Stimulated activated CD8-positive, alpha-beta memory T cell treated with anti-CD3 and anti-CD28 coated beads, Interleukin-7, amount 100 ng/mL, for 48 hours (primary cell): Measurements from ENCODE around the gene DPH1.
A peak's percentile ranks its signal among the peaks of the same experiment; 100 is the strongest.
"Not testable (repeated sequence)": the region's sequence is repeated elsewhere in the genome, so short reads cannot be mapped to it uniquely, and the experiment has no call there.

Experiments
- DNase-seq, 2 donors: peaks; one replicate each; pipeline ENCODE4 v3.0.0-alpha.2; 2020; ENCODE audit warnings: low read depth in 1 of 2; ENCODE audit errors: extremely low read depth in 1 of 2

Gene DPH1

DNA sequence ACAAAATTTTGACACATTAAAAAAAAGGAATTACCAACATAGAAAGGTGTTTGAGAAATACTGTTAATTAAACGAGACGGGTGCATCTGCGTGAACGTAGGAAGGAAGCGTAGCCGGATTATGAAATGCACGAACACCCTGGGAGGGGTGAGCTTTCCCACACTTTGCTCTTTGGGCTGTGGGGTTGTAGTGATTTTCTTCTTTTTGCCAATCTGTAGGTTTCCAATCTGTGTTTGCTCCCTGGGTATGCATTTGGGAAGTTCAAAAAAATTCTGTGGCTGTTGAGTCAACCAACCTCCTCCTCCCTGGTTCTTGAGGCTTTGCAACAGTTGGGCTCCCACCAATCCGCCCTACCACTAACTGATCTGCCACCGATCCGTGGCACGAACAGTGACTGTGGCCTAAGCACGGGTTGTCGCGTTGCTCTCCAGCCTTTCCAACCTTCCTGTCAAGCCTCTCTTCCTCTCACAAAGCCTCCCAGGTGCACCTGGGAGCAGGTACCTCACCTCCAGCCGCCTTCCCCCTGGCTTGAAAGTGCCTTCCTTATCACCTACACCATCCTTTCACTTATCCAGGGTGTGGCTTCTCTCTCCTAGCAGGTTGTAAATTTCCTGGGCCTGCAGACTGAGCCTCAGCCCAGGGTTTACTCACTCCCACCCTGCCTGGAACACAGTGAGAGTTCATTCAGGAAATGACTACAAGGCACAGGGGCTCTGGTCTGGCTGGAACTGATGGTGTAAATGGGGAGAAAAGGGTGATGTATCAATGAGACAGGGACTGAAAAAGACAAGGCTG lies 21.4 kb upstream of the DPH1 start:
- DNase-seq, result no peak

DNA sequence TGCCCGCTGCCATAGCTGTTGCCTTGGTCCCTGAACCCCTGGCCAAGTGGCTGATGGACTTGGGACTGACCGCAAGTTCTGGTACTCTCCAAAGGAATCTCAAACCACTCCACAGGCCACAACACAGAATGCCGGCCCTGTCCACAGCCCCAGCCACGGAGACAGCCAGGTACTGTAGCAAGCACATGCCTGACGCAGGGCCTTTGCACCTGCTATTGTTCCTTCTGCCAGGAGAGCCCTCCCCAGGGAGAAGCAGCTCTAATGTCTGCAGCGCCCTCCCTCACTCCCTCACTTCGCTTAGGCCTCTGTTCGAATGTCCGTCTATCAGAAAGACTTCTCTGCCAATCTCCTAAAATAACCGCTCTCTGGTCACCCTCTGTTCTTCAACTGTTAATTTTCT lies 20.2 kb upstream of the DPH1 start:
- no peak for DNase-seq

DNA sequence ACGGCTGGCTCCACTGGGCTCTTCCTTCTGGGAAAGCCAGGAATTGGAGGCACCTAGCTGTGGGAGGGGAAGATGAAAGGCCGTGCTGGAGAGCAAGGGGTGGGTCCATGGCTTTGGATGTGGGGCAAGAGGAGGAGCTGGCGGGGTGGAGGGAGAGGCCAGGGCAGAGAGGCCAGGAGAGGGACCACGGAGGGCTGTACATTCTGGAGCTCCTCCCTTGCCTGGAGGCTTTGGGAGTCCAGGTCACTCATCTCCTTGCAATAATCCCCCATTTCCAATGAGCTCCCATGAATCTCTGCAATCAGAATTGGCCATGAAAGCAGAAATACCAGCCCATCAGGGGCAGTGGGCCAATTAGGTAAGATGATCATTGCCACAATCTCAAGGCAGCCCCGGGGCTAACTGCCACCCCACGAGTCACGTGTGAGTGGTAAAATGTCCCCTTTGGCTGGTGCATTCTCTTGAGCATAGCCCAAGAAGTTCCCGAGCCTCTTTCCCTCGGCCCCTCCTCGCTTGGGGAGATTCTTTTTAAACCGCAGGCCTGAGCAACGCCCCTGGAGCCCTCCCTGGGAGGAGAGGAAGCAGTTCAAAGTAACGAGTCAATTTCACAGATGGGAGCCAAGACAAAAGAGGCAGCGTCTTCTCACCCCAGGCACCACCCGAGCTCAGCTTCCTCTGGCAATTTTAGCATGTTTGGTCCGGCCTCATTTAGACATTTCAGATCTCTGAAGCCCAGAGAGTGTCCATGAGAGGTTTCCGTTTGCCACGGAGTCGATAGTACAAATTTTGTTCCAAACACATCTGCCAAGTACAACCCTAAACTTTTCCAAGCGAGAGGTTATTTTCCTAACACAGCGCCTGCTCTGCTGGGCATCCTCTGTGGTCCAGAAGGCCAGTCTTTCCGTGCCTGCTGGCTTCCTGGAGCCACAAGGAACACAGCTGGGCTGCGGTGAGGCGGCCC lies 18.3 kb upstream of the DPH1 start:
- no peak for DNase-seq

DNA sequence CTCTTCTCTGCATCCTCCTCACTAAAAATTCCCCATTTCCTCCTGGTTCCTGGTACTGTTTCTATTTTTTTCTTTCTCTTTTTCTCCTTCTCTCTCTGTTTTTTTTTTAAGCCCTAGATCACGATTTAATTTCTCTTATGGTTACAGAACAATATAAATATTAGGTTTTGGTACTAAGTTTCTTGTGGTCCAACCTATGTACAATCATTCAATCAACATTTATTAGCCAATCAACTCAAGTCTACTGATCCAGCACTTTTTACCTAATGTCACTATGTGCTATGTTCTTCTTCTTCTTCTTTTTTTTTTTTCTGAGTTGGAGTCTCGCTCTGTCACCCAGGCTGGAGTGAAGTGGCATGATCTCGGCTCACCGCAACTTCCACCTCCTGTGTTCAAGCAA lies 17.5 kb upstream of the DPH1 start:
- DNase-seq, result no peak

DNA sequence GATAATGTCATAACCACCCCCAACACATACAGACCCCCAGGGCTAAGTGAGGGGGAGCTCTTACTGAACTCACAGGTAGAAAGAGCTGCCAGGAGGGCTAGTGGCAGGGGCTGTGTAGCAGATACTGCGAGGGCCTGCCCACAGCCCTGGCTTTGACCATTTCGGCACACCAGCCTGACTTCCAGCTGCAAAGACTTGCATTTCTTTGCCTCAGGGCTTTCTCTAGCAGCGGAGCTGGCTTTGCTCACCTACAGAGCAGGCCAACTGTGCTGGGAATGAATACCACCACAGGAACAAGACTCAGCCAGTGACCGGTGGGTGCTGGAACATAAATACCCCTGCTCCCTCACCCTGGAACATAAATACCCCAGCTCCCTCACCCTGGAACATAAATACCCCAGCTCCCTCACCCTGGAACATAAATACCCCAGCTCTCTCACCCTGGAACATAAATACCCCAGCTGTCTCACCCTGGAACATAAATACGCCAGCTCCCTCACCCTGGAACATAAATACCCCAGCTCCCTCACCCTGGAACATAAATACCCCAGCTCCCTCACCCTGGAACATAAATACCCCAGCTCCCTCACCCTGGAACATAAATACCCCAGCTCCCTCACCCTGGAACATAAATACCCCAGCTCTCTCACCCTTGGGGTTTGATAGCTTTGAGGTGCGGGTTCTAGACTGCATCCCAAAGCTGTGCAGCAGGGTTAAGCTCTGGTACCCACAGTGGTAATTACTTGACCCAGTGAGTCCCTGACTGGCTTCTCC lies 16.5 kb upstream of the DPH1 start:
- DNase-seq, result not testable (repeated sequence)

DNA sequence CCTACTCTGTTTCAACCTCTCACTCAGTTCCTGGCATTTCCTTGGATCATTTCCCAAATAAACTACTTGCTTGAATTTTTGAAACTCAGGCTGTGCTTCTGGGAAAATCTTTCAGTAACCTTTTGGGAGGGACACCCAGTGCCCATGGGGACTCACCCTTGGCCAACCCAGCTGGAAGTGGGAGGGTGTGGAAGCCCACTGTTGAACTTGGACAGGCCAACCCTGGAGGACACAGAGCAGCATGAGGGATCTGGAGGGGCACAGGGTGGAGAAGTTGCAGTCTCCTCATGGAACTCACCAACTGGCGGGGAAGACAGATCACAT lies 16.0 kb upstream of the DPH1 start:
- DNase-seq, result no peak

DNA sequence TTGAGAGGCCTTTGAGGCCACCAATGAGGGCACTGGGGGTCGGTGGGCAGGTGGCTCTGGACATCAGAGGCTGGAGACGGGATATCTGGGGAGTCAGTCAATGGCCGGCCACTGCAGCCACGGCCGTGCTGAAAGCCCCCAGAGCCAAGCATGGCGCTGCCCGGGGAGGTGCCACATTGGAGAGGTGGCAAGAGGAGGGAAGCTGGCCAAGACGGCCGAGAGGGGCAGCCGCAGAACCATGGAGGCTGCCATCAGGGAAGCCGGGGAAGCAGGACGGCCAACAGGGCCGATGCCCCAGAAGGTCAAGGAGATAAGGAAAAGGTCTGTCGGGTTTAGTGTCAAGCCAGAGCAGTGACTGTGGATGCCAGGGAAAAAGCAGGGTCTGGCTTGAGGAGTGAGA lies 14.6 kb upstream of the DPH1 start:
- DNase-seq, result no peak

DNA sequence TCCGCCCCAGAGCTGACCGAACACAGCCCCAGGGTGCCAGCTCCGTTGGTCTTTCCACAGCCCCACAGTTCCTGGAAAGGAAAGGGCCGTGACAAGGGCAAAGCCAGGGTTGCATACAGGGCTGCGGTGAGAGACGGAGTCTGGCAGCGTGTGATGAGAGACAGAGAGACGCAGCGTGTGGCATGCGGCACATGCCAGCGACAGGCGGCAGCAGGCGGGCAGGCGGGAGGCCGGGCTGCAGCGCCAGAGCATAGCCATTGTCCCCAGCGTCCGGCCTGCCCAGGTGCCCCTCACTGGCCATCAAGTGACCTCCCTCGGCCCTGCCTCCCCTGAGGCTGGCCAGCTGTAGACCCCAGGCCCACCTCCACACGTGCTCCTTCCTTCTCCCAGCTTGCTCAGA lies 13.5 kb upstream of the DPH1 start:
- no peak for DNase-seq

DNA sequence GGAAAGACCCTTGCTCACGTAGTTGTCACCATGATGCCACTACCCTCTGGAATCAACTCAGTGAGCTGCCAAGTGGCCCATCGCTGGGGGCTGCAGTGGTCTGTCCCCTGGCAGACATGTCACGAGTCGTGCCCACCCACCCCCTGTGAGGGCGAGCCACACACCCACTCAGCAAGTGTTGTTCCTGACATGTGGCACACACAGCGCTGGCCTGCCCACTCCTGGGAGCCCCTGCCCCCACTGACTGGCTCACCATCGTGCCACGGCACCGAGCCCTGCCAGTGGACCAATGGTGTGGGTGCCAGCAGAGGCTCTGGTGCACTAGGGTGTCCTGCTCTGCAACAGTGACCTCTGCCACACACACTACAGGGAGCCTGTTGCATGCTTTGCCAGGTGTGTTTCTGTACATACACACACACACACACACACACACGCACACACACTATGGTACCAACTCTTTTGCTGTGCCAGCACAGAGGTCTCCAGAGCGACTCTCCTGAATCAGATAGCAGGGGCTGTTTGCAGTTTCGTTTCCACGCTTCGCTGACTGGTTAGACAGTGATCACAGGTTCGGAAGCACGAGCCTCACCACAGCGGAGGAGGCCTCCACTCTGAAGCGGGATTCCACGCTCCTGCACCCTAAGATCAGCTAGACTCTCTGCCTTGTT lies 12.5 kb upstream of the DPH1 start:
- DNase-seq, result no peak

DNA sequence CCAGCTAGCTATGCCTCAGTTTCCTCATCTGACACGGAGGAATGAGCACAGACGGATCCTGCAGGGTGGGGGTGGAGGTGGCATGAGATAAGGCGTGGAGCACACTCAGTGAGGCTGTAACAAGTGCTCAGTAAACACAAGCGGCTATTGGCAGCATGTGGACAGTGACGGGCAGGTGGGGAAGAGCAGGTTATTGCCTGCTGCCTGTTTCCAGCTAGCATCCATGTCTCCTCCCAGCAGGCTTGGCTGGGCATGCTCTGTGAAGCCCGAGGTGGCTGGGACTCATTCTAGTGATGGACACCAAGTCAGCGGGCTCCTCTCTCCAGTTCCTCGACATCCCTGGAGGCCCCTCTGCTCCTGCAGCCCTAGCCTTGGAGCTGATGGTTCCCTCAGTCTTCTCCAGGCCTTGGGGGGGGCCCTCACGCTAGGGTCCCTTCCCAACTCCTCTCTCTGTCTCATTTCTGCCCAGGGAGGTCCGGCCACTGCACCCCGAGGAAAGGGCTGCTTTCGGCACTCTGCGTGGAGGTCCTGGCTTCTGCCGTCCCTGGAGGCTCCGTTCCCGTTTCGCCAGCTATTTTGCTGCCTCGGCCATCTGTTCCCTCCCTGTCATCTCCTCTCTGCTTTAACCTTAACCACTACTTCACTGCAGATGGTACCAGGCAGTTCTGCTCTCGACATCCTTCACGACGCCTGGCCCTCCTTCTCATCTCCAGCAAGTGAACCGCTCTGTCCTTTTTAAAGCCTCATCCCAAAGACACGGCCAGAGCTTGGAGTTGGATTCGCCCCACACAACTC lies 11.0 kb upstream of the DPH1 start:
- no peak for DNase-seq

DNA sequence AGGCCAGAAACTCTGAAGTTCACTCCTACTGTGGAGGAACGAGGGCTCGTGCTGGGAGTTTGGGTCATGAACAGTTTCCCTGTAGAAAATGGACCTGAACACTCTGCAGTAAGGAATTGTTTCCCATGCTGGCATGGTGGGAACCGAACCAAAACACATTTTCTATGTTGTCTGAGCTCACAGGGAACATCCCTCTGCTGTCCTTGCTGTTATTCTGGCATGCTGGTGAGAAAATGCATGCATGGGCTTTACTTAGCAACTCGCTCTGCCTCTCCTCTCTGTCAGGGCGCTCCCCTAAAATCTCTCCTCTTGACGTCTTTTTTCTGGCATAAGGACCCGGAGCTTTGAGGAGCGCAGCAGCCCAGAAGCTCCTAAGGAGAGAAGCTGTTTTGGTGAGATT lies 10.2 kb upstream of the DPH1 start:
- DNase-seq, result no peak

DNA sequence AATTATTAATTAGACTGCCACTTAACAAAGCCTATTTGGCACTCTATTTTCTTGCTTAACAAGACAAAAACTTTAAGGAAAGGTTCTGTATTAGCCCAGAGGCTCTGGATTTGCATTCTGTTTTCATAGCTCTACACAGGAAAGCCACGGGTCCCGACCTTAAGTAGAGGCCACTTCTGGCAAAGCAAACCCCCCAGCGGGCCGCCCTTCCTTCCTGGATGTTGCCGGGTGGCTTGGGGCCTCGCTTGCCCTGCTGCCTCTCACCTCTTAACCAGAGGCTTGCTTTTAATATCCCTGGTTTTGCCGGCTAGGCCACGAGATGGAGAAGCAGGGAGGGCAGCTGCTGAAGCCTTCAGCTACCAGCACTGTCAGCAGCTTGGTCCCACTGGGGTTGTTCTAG lies 9.2 kb upstream of the DPH1 start:
- DNase-seq, result no peak

DNA sequence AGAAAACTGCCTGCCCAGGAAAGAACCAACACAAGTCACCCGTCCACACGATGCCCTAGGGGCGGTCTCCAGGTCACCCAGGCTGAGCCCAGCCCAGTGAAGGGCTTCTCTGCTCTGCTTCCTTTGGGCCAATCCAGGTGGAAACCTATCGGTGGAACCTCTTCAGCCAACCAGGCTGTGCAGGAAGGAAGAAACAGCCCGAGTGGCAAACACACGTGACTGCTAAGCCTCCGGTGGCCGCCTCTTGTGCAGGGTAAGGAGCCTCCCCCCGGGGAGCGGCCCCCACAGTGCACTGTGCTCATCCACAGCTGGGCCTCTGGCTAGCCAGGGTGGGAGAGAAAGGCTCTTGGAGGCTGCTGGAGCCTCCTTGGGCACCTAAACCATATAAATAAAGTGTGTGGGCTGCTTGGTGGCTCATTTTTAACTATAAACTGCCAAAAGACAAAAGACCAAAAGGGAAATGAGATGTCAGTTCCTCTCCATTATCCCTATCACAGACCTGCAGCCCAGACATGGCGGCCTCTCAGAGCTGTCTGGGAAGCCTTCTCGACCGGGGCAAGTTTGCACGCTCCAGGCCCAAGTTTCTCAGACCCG lies 7.2 kb upstream of the DPH1 start:
- DNase-seq, result no peak

DNA sequence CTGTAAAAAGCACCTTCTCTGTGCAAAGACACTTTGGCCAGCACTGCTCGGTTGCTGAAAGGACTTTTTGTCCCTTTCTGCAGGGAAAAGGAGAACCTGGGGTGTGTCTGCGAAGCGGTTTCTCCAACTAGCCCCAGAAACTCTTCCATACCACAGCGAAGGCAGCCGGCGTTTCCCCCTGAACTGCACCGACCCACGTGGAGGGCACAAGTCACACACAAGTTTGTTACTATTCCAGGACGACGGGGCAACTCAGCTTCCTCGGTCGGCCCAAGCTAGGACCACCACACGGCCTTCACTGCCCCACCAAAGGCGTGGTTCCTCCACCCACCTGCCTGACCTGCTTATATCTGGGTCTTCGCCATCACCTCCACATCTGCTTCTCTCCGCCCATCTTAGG lies 6.7 kb upstream of the DPH1 start:
- no peak for DNase-seq

DNA sequence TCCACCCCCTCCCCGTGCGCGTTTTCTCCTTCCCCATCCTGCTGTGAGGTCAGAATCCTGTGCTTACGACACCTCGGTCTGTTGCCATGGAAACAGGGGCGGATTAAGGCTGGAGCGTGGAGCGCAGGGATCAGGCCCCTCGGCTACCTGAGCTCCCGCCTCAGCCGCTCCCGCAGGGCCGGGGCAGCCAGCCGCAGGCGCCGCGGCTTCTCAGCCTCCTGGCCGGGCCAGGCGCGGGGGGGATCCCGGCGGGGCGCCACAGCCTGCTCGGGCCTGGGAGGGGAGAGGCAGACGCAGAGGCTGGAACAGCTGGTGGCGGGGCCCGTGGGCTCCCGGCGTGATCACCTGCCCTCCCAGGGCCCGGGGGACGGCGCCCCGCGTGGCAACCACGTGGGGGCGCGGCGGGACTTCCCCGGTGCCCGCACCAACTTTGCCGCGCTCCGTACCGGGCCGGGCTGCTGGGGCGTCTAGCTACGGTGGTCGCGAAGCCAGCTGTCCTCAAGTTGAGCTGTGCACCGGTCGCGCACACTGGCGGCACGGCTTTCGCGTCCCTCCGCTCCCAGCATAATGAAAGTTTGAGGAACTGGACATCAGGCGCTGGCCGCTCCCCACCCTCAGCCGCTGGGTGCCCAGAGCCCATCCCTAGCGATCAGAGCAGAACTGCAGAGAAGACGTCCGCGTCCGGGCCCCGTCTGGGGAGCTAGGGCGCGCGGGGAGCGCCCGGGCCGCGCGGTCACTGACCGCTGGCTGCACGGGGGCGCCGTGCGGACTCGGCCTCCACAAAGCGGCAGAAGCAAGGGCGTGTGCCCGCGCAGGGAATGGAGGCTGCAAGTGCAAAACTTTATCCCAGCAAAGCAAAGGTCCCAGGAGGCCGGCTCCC lies 6.0 kb upstream of the DPH1 start:
- DNase-seq, result no peak

DNA sequence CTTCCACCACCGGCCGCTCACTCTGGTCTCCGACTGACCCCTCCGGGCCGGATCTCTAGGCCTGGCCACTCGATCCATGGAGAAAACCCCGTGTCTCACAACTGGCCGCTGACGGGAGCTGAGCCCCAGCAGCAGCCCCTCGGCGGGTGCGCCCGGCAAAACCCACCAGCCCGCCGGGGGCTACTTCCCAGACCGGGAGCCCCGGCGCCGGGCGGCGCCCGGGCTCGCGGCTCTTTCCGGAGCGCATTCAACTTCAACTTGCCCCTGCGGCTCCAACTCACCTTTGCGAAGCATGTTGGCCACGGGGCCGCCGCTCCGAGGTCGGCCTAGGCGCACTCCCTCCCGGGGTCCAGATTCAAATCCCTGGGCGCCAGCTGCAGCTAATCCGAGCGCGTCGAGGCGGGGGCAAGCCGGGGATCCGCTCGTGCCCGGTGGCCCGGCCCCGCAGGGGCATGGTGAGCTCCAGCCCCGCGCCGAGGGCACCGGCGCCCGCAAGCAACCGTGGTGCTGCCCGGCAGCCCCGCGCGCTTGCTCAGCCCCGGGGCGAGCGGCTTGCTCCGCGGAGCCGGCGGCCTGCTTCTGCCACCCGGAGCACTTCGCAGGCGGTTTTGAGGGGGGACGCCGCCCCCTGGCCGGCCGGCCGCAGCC lies 5.3 kb upstream of the DPH1 start:
- DNase-seq, result no peak

DNA sequence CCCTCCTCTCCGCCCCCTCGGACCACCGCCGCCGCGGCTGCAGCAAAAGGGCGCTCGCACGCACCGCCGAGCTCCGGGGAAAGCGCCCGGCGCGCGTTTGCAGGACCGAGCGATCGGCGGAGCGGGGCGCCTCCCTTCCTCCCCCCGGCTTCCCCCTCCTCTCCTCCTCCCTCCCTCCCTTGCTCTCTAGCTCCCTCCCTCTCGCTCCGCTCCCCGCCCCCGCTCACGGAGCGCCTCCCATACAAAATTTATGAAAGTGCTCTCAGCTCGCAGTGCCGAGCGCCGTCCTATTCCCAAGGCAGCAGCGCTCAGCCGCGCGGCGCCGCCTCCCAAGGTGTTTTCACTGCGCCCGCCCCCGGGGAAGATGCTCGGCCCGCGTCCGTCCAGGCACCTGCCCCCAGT lies 4.7 kb upstream of the DPH1 start, which contains the start of gene RTN4RL1:
Gene RTN4RL1, minus strand, starts transcription at position 115 of the 402 bp plus-strand sequence. CDS start 469 bp downstream, outside the sequence.
- peak in 1 of 2 donors; percentile 38 for DNase-seq
